ENCODE measurements around the gene SLC26A1. TPM values are rescaled to one million over a fixed set of nuclear protein-coding genes. Genes with fewer than 3 reads are reported as not detected.

Gene SLC26A1
- total RNA-seq, 4 donors from 2014 or later, result 0.15 to 0.33 (median 0.24) TPM

DNA sequence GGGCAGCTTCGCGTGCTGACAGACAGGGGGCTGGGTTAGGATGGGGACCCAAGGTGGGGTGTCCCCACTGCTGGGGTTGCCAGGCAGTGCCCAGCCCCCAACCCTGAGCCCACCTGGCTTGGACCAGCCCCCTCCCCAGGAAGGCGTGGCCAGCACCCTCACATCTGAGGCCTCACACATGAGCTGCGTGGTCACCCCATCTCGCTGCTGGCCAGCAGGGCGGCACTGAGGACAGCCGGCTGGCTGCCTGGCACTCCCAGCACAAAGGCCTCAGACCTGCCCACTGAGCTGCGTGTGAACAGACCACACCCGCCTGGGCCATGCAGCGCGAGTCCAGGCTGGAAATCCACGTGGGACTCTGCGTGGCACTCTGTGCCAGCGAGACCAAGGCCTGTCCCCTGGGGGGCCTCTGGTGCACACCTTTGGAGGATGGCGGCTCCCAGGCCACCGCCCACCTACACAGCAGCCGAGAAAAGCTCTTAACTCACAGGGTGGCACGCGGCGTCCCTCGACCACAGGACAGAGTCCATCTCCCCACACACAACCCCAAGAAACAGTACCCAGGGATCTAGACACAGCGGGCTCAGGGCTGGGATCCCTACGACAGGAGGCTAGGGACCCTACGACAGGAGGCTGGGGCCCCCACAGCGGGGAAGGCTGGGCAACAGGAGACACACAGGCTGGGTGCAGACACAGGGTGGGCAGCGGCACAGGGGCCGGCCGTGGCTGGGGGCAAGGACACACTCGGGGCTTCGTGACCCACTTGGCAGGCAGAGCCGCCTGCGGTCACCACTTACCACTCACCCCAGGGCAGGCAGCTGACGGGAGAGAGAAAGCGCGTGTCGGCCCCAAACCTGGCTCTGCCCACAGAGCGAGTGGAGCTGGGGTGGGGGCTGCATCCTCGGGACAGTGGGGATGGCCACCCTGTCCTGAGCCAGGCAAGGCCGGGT lies 29.7 kb downstream of the SLC26A1 start:
- TF ChIP-seq, protein P1, sequence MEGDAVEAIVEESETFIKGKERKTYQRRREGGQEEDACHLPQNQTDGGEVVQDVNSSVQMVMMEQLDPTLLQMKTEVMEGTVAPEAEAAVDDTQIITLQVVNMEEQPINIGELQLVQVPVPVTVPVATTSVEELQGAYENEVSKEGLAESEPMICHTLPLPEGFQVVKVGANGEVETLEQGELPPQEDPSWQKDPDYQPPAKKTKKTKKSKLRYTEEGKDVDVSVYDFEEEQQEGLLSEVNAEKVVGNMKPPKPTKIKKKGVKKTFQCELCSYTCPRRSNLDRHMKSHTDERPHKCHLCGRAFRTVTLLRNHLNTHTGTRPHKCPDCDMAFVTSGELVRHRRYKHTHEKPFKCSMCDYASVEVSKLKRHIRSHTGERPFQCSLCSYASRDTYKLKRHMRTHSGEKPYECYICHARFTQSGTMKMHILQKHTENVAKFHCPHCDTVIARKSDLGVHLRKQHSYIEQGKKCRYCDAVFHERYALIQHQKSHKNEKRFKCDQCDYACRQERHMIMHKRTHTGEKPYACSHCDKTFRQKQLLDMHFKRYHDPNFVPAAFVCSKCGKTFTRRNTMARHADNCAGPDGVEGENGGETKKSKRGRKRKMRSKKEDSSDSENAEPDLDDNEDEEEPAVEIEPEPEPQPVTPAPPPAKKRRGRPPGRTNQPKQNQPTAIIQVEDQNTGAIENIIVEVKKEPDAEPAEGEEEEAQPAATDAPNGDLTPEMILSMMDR (IDR thresholded peaks at IDR 0.05), result no peak
- no peak for TF ChIP-seq POLR2A (IDR thresholded peaks at IDR 0.05)
- Histone ChIP-seq H3K27me3 (no peaks in the 10 kb centered on the region), H3K4me3 (replicated peaks in 1 of 3) (no peak overlapping the region), H3K36me3 (peaks cover 8 to 12% of the 10 kb centered on the region in 2 donors), H3K27ac (no peak overlapping the region), H3K4me1 (peaks cover 0 to 4% of the 10 kb centered on the region in 2 donors), H3K9me3 (no peaks in the 10 kb centered on the region)
- WGBS, 2 donors, result 94 to 96% methylated on average over 9 to 24 of the region's 39 CpGs
- intact Hi-C loops (cut with DNase I), result no loop called here
- DNase-seq, result no peak

DNA sequence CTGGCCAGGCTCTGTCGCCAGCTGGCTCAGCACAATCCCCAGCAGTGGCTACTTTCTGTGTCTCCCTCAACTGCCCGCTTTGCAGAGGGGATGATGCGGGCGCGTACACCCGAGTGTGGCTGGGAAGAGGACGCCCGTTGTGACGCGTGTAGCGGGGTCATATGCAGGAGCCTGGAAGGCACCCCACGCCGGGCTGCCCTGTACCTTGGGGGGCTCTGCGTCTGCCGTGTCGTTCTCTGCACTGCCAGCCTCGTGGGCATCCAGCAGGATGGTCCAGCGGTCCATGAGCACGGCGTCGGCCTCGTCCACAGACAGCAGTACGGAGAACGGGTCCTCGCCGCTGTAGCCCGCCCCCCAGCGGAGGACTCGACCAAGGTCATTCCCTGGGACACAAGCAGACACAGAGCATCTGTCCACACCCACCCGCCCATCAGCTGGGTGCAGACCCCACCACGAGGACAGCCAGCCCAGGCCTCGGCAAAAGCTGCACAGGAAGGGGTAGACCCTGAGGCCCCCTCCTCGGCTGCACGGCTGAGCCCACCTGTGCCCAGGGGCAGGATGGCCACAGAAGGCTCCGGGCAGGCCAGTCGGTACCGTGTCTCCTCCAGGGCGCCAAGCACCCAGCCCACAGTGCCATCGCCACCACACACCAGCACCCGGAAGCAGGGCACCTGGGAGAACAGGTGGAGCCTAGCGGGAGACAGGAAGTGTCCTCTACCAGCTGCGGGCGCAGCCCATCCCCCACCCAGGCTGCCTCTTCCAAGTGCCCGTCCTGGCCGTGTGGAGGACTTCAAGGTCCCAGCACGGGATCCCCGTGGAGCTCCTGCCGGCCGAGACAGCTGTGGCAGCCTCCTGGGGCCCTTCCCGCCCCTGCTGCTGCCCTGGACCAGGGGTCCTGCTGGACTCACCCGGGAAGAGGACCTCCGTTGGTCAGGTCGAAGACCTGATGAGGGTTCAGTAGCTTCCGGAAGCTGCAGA lies 30.7 kb downstream of the SLC26A1 start:
- H3K27ac ChIP-seq, result no peak overlapping the region
- WGBS, 2 donors, result 90 to 91% methylated on average over 23 to 34 of the region's 54 CpGs
- no peak for DNase-seq
- no peaks in the 10 kb centered on the region for H3K9me3 ChIP-seq
- H3K4me1 ChIP-seq, result no peaks in the 10 kb centered on the region
- H3K36me3 ChIP-seq, result peaks cover 8 to 18% of the 10 kb centered on the region in 2 donors
- H3K27me3 ChIP-seq, result no peaks in the 10 kb centered on the region
- intact Hi-C loops (cut with DNase I), result no loop called here
- TF ChIP-seq, protein P1 (IDR thresholded peaks at IDR 0.05), result no peak
- TF ChIP-seq POLR2A (IDR thresholded peaks at IDR 0.05), result no peak
- no peak overlapping the region for H3K4me3 ChIP-seq (replicated peaks in 1 of 3)

DNA sequence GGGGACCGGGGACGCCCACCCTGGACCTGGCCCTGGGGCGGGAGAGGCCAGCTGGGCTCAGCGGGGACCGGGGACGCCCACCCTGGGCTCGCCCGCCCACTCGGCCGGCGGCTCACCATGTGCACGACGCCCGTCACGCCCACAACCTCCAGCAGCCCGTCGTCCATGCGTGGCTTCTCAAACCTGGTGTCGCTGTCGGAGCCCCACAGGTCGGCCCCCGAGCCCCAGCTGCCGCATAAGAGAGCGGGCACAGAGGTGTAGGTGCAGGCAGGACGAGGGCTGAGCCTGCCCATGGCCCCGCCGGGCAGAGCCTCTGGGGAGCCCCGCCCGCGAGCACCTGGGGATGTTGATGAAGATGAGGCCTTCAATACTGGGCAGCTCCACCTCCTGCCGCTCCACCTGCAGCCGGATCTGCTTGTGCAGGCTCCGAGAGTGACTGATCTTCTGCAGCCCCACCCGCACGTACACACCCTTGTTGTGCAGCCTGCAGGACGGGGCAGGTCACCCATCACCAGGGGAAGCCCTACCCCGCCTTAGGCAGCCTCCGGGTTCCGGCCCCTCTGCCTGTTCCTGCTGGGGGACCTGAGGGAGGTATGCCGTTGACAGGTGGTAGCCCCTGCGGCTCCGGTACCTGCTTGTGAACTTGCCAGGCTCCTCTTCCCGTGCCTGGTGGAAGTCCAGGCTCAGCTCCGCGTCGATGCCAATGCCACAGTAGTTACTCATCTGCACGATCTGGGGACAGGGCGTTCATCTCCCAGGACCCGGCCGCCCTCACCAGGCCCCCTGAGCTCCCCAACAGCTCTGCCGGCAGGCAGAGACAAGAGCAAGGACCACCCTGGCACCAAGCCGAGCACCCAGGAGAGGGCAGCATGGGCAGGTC lies 31.6 kb downstream of the SLC26A1 start:
- no peaks in the 10 kb centered on the region for H3K27me3 ChIP-seq
- TF ChIP-seq POLR2A (IDR thresholded peaks at IDR 0.05), result no peak
- TF ChIP-seq, protein P1 (IDR thresholded peaks at IDR 0.05), result no peak
- H3K4me3 ChIP-seq (replicated peaks in 1 of 3), result no peak overlapping the region
- H3K36me3 ChIP-seq, result peaks cover 8 to 18% of the 10 kb centered on the region in 2 donors
- H3K27ac ChIP-seq, result no peak overlapping the region
- 94 to 98% methylated on average over 11 to 21 of the region's 52 CpGs for WGBS, 2 donors
- intact Hi-C loops (cut with DNase I), result no loop called here
- H3K9me3 ChIP-seq, result no peaks in the 10 kb centered on the region
- no peaks in the 10 kb centered on the region for H3K4me1 ChIP-seq
- DNase-seq, result no peak

DNA sequence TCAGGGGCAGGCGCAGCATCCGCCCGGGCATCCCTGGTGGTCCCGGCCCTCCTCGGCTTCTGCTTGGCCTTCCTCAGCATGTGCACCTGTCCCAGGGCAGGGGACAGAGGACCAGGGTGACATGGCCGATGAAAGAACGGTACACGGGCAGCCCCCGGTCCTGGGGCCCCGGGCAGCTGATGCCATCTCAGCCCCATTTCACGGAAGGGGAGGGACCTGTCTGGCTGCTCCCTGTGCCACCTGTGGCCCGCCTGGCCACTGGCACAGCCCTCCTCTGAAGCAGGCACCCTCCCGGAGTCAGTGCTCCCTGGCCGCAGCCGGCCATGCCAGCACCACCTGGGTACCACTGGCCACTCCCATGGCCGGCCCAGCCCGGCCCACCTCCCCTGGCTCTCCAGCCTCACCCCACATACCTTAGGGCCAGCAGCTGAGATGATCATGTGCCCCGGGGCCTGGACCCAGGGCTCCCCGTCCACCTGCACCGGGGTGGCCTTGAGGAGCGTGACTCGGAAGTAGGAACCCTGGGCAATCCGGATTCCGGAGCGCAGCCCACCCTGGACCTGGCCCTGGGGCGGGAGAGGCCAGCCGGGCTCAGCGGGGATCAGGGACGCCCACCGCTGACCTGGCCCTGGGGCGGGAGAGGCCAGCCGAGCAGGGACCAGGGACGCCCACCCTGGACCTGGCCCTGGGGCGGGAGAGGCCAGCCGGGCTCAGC lies 32.4 kb downstream of the SLC26A1 start:
- Histone ChIP-seq H3K4me3 (replicated peaks in 1 of 3) (no peak overlapping the region), H3K4me1 (no peaks in the 10 kb centered on the region), H3K9me3 (no peaks in the 10 kb centered on the region), H3K27me3 (no peaks in the 10 kb centered on the region), H3K27ac (no peak overlapping the region), H3K36me3 (peaks cover 8 to 18% of the 10 kb centered on the region in 2 donors)
- DNase-seq, result no peak
- TF ChIP-seq, protein P1 (IDR thresholded peaks at IDR 0.05), result no peak
- no peak for TF ChIP-seq POLR2A (IDR thresholded peaks at IDR 0.05)
- WGBS, 2 donors, result 94% methylated on average over 11 of the region's 35 CpGs; no CpG with 5 or more reads in 1 of the 2 donors
- intact Hi-C loops (cut with DNase I), result no loop called here
